Glutamatergic neuron (in vitro differentiated cells): ENCODE results near the gene HSD17B8. TPM values are rescaled to one million over a fixed set of nuclear protein-coding genes. Genes with fewer than 3 reads are reported as not detected.

Experiments
- DNase-seq: peaks from one replicate; pipeline ENCODE4 v3.0.0; 2022
- H3K27ac Mint-ChIP-seq: one replicate; pipeline ENCODE4 v1.8.0; 2020; ENCODE audit warnings: mild to moderate bottlenecking, mixed read lengths, inconsistent platforms; ENCODE audit not compliant: unreplicated experiment
- H3K27me3 Mint-ChIP-seq: one replicate; pipeline ENCODE4 v1.8.0; 2020; ENCODE audit warnings: mild to moderate bottlenecking, moderate library complexity, mixed read lengths, inconsistent platforms; ENCODE audit not compliant: unreplicated experiment
- H3K36me3 Mint-ChIP-seq: one replicate; pipeline ENCODE4 v1.8.0; 2020; ENCODE audit warnings: mild to moderate bottlenecking, mixed read lengths, inconsistent platforms; ENCODE audit not compliant: unreplicated experiment
- H3K4me1 Mint-ChIP-seq: one replicate; pipeline ENCODE4 v1.8.0; 2020; ENCODE audit warnings: mild to moderate bottlenecking, low read depth, mixed read lengths, inconsistent platforms; ENCODE audit not compliant: unreplicated experiment
- H3K4me3 Mint-ChIP-seq: one replicate; pipeline ENCODE4 v1.8.0; 2020; ENCODE audit warnings: mild to moderate bottlenecking, mixed read lengths, inconsistent platforms; ENCODE audit not compliant: unreplicated experiment
- H3K9me3 Mint-ChIP-seq: one replicate; pipeline ENCODE4 v1.8.0; 2020; ENCODE audit warnings: mild to moderate bottlenecking, moderate library complexity, mixed read lengths, inconsistent platforms; ENCODE audit not compliant: unreplicated experiment
- CTCF ChIP-seq: fragments of 200-600 bp; sonication (generic); IDR thresholded peaks from one replicate; pipeline ENCODE4 v1.5.0; 2021; ENCODE audit not compliant: partially characterized antibody, unreplicated experiment
- total RNA-seq: library from RNA; stranded (reverse); fragmentation: NEBNext Ultra II Directional; extraction: Animal tissue kit (Norgen Biotek cat#: 25700); gene quantifications from one replicate; pipeline ENCODE4 v1.2.1, GENCODE V29; 2021; ENCODE audit not compliant: unreplicated experiment

The HSD17B8 gene
- total RNA-seq, 1 donor from 2014 or later = 4.6 TPM

- peaks cover 11% of the 10 kb centered on the region for H3K27me3 Mint-ChIP-seq
- no peak overlapping the region for H3K4me3 Mint-ChIP-seq
- no peak for DNase-seq
- peaks cover 2% of the 10 kb centered on the region for H3K9me3 Mint-ChIP-seq
- H3K27ac Mint-ChIP-seq = no peak overlapping the region
- peaks cover 4% of the 10 kb centered on the region for H3K4me1 Mint-ChIP-seq
- no peak for TF ChIP-seq CTCF
- H3K36me3 Mint-ChIP-seq = peaks cover 5% of the 10 kb centered on the region
These were observed 15.3 kb upstream of the HSD17B8 start for GRCh38 chr6:33189164-33189563.

GRCh38 chr6:33189625-33190448, 14.6 kb upstream of the HSD17B8 start:
- peak overlapping the region; percentile 17 for H3K4me3 Mint-ChIP-seq
- TF ChIP-seq CTCF = no peak
- H3K36me3 Mint-ChIP-seq = peaks cover 5% of the 10 kb centered on the region
- H3K27me3 Mint-ChIP-seq = peaks cover 7% of the 10 kb centered on the region
- DNase-seq = no peak
- peaks cover 4% of the 10 kb centered on the region for H3K4me1 Mint-ChIP-seq
- peaks cover 2% of the 10 kb centered on the region for H3K9me3 Mint-ChIP-seq
- H3K27ac Mint-ChIP-seq = no peak overlapping the region

- H3K27me3 Mint-ChIP-seq = peaks cover 6% of the 10 kb centered on the region
- H3K4me3 Mint-ChIP-seq = no peak overlapping the region
- H3K27ac Mint-ChIP-seq = no peak overlapping the region
- peaks cover 4% of the 10 kb centered on the region for H3K4me1 Mint-ChIP-seq
- no peak for TF ChIP-seq CTCF
- no peak for DNase-seq
- H3K9me3 Mint-ChIP-seq = peaks cover 2% of the 10 kb centered on the region
- H3K36me3 Mint-ChIP-seq = peaks cover 5% of the 10 kb centered on the region
These were observed 13.8 kb upstream of the HSD17B8 start for GRCh38 chr6:33190504-33191107.

GRCh38 chr6:33191383-33192104, 12.9 kb upstream of the HSD17B8 start:
- Mint-ChIP-seq H3K36me3 (peaks cover 5% of the 10 kb centered on the region), H3K27ac (no peak overlapping the region), H3K27me3 (peaks cover 8% of the 10 kb centered on the region), H3K9me3 (peaks cover 3% of the 10 kb centered on the region), H3K4me3 (peak overlapping the region; percentile 32), H3K4me1 (peaks cover 4% of the 10 kb centered on the region)
- TF ChIP-seq CTCF = no peak
- no peak for DNase-seq
